ENCODE measurements around the gene LMO4. TPM values are rescaled to one million over a fixed set of nuclear protein-coding genes. Genes with fewer than 3 reads are reported as not detected.

Gene LMO4
- total and polyA plus RNA-seq, 4 donors, result 35.7 to 96.4 (median 54.7) TPM

GRCh38 chr1:87338566-87338965 lies 9.9 kb downstream of the LMO4 start:
- no peaks in the 10 kb centered on the region for H3K27me3 ChIP-seq (ENCODE audit: control insufficient read depth in 3 of 3, insufficient read depth in 3 of 3, low read length in 2 of 3)
- peaks cover 2 to 57% (median 13%) of the 10 kb centered on the region in 5 donors for H3K4me1 ChIP-seq (ENCODE audit: control insufficient read depth in 5 of 5, insufficient read depth in 5 of 5, low read length in 5 of 5)
- ATAC-seq (ENCODE audit: insufficient read depth, low FRiP score), result no peak
- no peak for TF ChIP-seq CTCF (IDR thresholded peaks at IDR 0.05; ENCODE audit: control extremely low read depth, extremely low read depth)
- H3K9ac ChIP-seq (ENCODE audit: insufficient read depth in 1 of 2, low read length in 2 of 2), result no peak overlapping the region
- peaks cover 3 to 79% (median 28%) of the 10 kb centered on the region in 4 donors for H3K36me3 ChIP-seq (ENCODE audit: control insufficient read depth in 4 of 4, insufficient read depth in 4 of 4, low read length in 4 of 4)
- no peak overlapping the region for H3K4me3 ChIP-seq
- no peak overlapping the region for H3K27ac ChIP-seq (ENCODE audit: low read depth in 1 of 2, low read length in 1 of 2)
- DNase-seq, result no peak
- no peaks in the 10 kb centered on the region for H3K9me3 ChIP-seq (ENCODE audit: control insufficient read depth in 4 of 4, insufficient read depth in 3 of 4, low read length in 3 of 4)
- WGBS, 2 donors, result 59 to 61% methylated on average over 3 of the region's 3 CpGs

GRCh38 chr1:87344231-87344630 lies 15.6 kb downstream of the LMO4 start:
- Histone ChIP-seq H3K9ac (ENCODE audit: insufficient read depth in 1 of 2, low read length in 2 of 2) (no peak overlapping the region), H3K9me3 (ENCODE audit: control insufficient read depth in 4 of 4, insufficient read depth in 3 of 4, low read length in 3 of 4) (no peaks in the 10 kb centered on the region), H3K4me1 (ENCODE audit: control insufficient read depth in 5 of 5, insufficient read depth in 5 of 5, low read length in 5 of 5) (peaks cover 0 to 40% (median 9%) of the 10 kb centered on the region in 5 donors), H3K27me3 (ENCODE audit: control insufficient read depth in 3 of 3, insufficient read depth in 3 of 3, low read length in 2 of 3) (no peaks in the 10 kb centered on the region), H3K4me3 (no peak overlapping the region), H3K27ac (ENCODE audit: low read depth in 1 of 2, low read length in 1 of 2) (no peak overlapping the region), H3K36me3 (ENCODE audit: control insufficient read depth in 4 of 4, insufficient read depth in 4 of 4, low read length in 4 of 4) (peaks cover 5 to 75% (median 32%) of the 10 kb centered on the region in 4 donors)
- 82 to 87% methylated on average over 3 of the region's 3 CpGs for WGBS, 2 donors
- DNase-seq, result no peak
- TF ChIP-seq CTCF (IDR thresholded peaks at IDR 0.05; ENCODE audit: control extremely low read depth, extremely low read depth), result no peak
- no peak for ATAC-seq (ENCODE audit: insufficient read depth, low FRiP score)

- H3K27ac ChIP-seq (ENCODE audit: low read depth in 1 of 2, low read length in 1 of 2), result no peak overlapping the region
- no peak overlapping the region for H3K9ac ChIP-seq (ENCODE audit: insufficient read depth in 1 of 2, low read length in 2 of 2)
- WGBS, 2 donors, result 70 to 82% methylated on average over 8 of the region's 8 CpGs
- peaks cover 0 to 37% (median 9%) of the 10 kb centered on the region in 5 donors for H3K4me1 ChIP-seq (ENCODE audit: control insufficient read depth in 5 of 5, insufficient read depth in 5 of 5, low read length in 5 of 5)
- no peak overlapping the region for H3K4me3 ChIP-seq
- no peak for ATAC-seq (ENCODE audit: insufficient read depth, low FRiP score)
- no peaks in the 10 kb centered on the region for H3K27me3 ChIP-seq (ENCODE audit: control insufficient read depth in 3 of 3, insufficient read depth in 3 of 3, low read length in 2 of 3)
- no peak for TF ChIP-seq CTCF (IDR thresholded peaks at IDR 0.05; ENCODE audit: control extremely low read depth, extremely low read depth)
- DNase-seq, result no peak
- peaks cover 3 to 54% (median 25%) of the 10 kb centered on the region in 4 donors for H3K36me3 ChIP-seq (ENCODE audit: control insufficient read depth in 4 of 4, insufficient read depth in 4 of 4, low read length in 4 of 4)
- no peaks in the 10 kb centered on the region for H3K9me3 ChIP-seq (ENCODE audit: control insufficient read depth in 4 of 4, insufficient read depth in 3 of 4, low read length in 3 of 4)
Measured at GRCh38 chr1:87346130-87346814, 17.6 kb downstream of the LMO4 start.
